HG03342 (cell line): ENCODE data around the gene SLC25A26.
A peak's percentile ranks its signal among the peaks of the same experiment; 100 is the strongest.

Experiments used
- ATAC-seq: cut with Tn5 transposase; IDR thresholded peaks from one replicate; pipeline ENCODE4 v1.9.1; 2021; ENCODE audit warnings: mild to moderate bottlenecking, moderate library complexity; ENCODE audit not compliant: unreplicated experiment

Gene SLC25A26

DNA sequence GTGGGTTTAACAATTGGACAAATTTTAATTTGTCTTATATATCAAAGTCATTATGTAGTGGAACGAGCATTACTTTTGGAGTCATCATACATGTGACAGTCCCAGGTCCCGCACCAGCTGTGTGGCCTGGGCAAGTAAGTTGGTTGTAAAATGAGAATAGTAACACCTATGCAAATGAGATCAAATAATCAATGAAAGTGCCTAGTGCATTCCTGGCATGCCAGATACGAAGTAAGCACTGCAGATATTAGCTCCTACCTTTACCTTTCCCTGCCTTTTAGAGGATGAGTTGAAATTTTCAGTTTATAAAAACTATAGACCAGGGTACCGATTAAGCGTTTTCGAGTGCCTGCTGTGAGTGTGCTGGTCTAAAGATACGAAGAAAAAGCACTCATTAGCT, 145.9 kb downstream of the SLC25A26 start:
- ATAC-seq, result no peak

DNA sequence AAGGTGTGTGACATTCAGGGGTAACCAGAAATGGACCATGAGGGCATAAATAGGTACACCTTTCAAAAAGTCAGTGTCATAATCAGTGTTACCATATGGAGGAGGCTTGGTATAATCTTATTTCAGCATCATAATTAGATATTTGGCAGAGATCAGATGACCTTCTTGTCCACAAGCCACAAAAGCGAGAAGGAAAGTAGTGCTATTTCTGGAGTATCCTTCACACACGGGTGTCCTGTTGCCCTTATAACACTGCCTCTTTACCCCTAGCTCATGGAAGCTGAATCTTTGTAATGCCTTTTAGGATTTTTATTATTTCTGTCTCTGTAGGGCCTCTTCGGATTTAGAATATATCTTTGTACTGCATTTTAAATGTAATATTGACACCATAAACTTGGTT, 147.2 kb downstream of the SLC25A26 start:
- ATAC-seq, result no peak

DNA sequence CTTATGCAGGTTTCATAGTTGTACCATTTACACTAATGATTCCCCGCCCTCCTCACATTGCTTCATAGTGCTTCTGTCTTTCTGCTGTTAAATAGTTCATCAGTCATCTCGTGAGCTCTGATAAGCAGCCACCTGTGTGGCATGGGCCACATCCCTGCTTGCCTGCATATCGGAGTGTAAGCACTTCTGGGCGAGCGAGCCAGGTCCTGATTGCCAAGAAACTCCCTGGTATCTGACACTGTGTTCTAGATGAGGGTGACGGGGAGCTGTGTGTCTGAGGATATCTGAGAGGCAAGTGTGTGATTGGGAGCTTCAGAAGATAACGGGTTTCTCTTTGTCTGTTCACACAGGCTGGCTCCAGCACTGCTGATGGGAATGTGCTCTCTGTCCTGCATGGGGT, 149.4 kb downstream of the SLC25A26 start:
- ATAC-seq, result no peak

- ATAC-seq, result no peak
Observed at GRCh38 chr3:66371432-66371831, 150.6 kb downstream of the SLC25A26 start.

- ATAC-seq, result no peak
Observed at GRCh38 chr3:66372681-66373350, 152.0 kb downstream of the SLC25A26 start.

GRCh38 chr3:66376568-66376967, 155.8 kb downstream of the SLC25A26 start:
- ATAC-seq, result no peak

DNA sequence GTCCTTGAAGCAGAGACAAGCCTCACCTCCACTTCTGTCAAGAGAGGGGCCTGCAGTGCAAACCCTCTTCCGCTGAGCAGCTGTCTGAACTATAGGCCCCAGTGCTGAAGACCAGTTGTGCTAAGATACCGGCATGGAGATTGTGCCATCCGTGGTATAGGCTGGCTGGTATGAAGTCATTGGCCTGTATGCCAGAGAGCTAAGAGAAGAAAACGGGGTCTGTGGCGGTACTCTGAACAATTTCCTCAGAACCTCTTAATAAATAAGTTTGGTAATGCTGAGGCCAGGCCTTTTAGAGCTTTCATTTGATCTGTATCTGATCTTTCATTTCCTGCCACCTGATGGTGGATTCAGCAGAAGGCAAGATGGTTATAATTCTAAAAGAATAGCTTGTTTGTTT, 157.0 kb downstream of the SLC25A26 start:
- ATAC-seq, result no peak

DNA sequence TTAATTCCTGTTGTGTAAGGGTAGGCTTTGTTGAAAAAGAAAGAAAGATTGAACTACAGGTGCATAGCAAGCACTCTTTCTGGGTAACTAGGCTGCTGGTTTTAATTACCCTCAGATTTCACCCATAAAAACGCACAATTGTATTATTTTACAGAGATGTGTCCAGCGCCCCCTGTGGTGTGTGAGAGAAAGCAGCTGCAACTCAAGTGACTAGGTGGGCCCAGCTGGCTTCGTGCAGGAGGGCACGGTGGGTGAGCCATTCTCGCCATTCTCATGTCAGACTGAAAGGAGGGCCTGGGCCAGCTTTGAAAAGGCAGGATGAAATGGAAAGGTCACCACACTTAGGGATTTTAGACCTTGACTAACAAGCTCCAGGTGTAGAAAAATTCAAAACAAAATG, 157.5 kb downstream of the SLC25A26 start:
- ATAC-seq, result no peak

DNA sequence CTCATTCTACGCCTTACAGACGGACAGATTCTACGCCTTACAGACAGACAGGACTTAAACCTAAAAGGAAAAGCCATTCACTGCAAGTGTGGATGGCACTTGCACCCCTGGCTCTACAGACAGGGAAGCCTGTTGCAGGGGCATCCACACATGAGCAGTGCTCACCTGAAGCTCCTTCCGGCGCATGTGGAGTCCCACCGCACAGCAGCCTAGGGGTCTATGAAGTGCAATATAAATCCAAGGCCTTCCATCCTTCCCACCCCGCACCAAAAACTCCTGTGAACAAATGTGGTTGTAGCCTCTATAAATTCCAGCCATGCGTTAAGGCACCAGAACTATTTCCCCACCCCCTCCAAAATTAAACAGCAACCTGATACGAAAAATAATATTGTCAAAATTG, 158.8 kb downstream of the SLC25A26 start:
- ATAC-seq, result no peak

DNA sequence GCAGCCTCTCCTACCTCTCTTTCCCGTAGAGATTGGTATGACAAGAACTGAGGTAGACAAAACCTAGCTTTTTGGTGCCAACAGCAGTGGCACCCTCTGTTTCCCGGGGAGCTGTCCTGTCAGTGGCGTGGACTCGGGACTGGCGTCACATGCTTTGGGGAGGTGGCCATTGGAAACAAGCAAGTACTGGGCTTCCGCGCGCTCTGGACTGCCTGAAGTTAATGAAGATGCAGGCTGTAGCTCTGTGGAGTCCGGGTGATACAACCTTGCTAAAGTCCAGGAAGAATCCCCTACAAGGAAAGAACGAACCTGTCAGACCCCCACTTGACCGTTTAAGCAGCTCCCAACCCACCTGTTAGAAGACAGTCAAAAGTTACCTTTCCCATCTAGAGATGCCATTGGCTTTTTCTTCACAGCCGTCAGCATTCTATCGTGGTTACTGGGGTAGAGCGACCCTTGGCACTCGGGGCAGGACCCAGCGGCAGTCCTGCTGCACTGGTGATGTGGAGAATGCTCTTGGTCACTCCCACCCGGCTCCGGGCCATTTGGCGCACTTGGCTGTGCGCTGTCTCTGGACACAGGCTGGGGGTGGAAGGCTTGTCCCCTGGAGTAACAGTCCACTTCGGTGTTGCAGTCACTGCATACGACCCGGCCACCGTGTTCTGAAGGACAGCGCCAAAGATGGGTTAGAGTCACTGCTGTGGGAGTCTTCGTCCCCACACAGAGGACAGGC, 159.6 kb downstream of the SLC25A26 start:
- ATAC-seq, result no peak

DNA sequence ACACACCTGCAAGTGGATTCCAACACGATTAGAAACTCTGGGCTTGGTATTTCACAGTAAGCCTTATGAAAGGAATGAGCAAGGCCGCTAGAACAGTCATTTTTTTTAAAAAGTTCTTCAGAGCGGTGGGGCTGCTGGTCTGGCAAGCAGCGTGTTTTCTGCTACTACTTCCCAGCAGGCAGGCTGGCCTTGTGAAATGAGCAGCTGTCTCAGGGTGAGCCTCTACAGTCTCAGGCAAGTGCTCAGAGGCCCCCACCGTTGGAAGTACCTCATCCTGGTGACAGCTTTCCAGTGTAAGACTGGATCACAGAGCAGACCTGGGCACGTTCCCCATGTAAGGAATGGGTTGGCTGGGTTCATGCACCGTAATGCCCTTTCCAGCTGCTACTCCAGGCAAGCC, 160.8 kb downstream of the SLC25A26 start:
- no peak for ATAC-seq

DNA sequence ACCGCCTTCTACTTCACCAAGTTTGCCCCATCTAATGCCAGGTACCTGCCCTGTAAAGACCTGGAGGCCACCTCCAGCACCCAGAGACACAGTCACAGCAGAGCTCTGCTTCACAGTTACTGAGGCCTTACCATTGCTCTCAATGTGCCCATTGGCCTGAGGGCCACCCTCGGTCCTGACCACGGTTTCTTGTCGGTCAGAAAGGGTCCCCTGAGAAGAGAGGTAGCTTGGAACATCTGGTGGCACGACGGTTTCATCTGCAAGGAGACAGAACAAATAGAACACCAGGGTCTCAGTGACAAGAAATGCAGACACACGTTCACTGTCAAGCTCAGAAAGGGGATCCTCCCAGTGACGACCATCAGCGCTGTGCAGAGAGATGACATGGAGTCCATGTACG, 161.3 kb downstream of the SLC25A26 start:
- no peak for ATAC-seq

GRCh38 chr3:66383023-66383422, 162.2 kb downstream of the SLC25A26 start:
- ATAC-seq, result no peak

- no peak for ATAC-seq
Observed at GRCh38 chr3:66383998-66384745, 163.4 kb downstream of the SLC25A26 start.

GRCh38 chr3:66385066-66385465, 164.3 kb downstream of the SLC25A26 start:
- no peak for ATAC-seq

GRCh38 chr3:66386011-66386924, 165.5 kb downstream of the SLC25A26 start:
- peak; percentile 83 for ATAC-seq

DNA sequence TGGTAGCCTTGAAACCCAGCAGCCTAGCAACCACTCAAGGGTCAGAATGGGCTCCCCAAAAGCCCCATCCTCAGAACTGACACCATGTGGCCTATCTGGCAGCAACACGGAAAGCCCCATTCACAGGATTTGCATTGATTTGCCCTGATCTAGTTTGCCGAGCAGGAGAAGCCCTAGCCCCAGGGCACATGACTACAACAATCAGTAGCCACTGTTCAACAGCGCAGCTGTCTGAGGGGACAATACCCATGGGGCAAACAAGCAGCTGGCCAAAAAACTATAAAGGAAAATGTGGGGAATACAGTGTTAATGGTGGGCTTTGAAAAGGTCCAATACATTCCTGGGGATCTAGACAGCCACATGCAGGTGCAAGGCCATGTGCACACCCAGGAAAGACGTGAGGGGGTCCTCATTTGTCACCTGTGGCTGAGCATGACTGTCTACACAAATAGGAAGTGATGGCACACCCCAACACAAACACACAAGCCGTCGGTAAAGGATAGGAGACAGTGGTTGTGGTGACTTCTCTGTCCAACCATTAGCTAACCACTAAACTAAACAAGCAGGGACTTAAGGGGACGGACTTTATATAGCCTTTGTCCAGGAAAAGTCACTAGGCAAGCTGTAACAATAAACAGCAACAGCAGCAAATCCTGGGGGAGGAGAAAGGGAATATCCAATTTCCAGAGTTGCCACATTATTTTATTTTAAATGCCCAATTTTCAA, 166.3 kb downstream of the SLC25A26 start:
- peak; percentile 60 for ATAC-seq

DNA sequence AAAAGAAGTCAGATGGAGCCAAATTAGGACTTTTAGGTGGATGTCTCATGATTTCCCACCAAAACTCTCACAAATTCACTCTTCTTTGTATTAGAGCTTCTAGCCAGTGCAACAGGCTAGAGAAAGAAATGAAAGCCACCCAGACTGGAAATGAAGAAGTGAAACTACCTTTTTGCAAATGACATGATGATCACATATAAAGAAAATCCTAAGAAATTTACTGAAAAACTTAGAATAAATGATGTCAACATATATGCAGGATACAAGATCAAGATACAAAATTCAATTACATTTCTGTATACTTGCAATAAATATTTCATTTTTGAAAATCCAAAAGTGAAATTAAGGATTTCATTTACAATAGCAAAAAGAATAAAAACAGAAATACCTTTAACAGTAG, 169.2 kb downstream of the SLC25A26 start:
- ATAC-seq, result peak; percentile 26

DNA sequence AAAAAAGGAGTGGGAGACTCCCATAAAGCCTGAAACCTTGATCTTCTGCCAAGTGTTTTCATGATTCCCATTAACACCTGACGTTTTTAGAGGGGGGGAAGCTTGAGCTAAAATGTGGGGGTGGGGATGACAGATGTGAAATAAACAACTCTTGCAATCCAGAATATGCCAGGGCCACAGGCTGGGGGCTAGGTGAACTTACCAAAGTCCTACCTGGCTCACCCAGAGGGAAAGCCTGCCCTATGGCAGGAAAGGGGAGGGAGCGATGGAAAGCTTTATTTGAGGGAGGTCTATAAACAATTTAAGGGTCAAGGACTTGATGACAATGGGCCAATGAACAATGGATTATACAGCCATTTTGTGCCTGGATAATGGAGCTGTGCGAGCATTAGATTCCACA, 171.7 kb downstream of the SLC25A26 start:
- no peak for ATAC-seq

DNA sequence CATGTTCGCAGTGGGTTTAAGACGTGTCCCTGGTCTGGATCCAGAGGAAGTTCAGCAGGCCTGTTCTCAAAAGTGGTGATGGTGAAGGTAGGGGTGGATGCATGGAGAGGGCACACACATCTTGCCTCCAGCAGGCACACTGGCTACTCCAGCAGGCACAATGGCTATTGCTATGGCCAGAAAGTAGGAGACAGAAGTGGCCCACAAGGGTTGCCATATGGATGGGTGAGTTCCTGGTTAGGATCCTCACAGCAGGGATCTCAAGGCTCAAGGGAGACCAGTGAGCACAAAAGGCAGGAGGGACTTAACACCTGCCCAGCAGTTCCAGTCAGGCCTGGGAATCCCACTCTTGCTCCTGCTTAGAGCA, 172.1 kb downstream of the SLC25A26 start:
- no peak for ATAC-seq
